Natural killer cell (primary cell): ENCODE measurements around the gene ARHGEF2. TPM values are rescaled to one million over a fixed set of nuclear protein-coding genes. Genes with fewer than 3 reads are reported as not detected.
A peak's percentile ranks its signal among the peaks of the same experiment; 100 is the strongest.

Source experiments
- ATAC-seq, 3 donors: fragments of 150-1000 bp in 2 of 3; fragments of 200-7000 bp in 1 of 3; cut with Tn5 transposase; 1 replicate in 1 of 3; 2 replicates in 2 of 3; pipeline ENCODE4 v1.10.0; 2021; ENCODE audit warnings: mild to moderate bottlenecking in 2 of 3, moderate library complexity in 2 of 3
- DNase-seq, 2 donors: peaks; one replicate each; pipeline versions ENCODE4 v3.0.0 to v3.0.0-alpha.2; 2013 to 2021; ENCODE audit warnings: mixed read lengths in 1 of 2
- H3K27ac ChIP-seq: one replicate; pipeline ENCODE4 v1.5.1; 2013; ENCODE audit warnings: mild to moderate bottlenecking, low read length
- H3K27me3 ChIP-seq: one replicate; pipeline ENCODE4 v1.6.1; 2013; ENCODE audit warnings: low read length; ENCODE audit not compliant: control insufficient read depth, insufficient read depth
- H3K36me3 ChIP-seq: one replicate; pipeline ENCODE4 v1.6.1; 2013; ENCODE audit warnings: low read length; ENCODE audit not compliant: control insufficient read depth, insufficient read depth
- H3K4me1 ChIP-seq: one replicate; pipeline ENCODE4 v1.6.1; 2013; ENCODE audit warnings: low read length; ENCODE audit not compliant: control insufficient read depth, insufficient read depth
- H3K4me3 ChIP-seq: one replicate; pipeline ENCODE4 v1.5.1; 2013; ENCODE audit warnings: low read length
- H3K9me3 ChIP-seq: one replicate; pipeline ENCODE4 v1.6.1; 2013; ENCODE audit warnings: low read length; ENCODE audit not compliant: control insufficient read depth, insufficient read depth
- H3K27ac Mint-ChIP-seq, 2 donors: one replicate each; pipeline ENCODE4 v1.8.0; 2022; ENCODE audit warnings: mild to moderate bottlenecking in 2 of 2, mixed read lengths in 2 of 2, moderate library complexity in 1 of 2
- H3K27me3 Mint-ChIP-seq, 2 donors: one replicate each; pipeline ENCODE4 v1.8.0; 2022; ENCODE audit warnings: low read depth in 2 of 2, mixed read lengths in 2 of 2
- H3K36me3 Mint-ChIP-seq: one replicate; pipeline ENCODE4 v1.8.0; 2022; ENCODE audit warnings: mixed read lengths
- H3K4me1 Mint-ChIP-seq, 2 donors: one replicate each; pipeline ENCODE4 v1.8.0; 2022; ENCODE audit warnings: mixed read lengths in 2 of 2
- H3K4me3 Mint-ChIP-seq: one replicate; pipeline ENCODE4 v1.8.0; 2022; ENCODE audit warnings: mild to moderate bottlenecking, moderate library complexity, mixed read lengths
- H3K9me3 Mint-ChIP-seq, 2 donors: one replicate each; pipeline ENCODE4 v1.8.0; 2022; ENCODE audit warnings: mixed read lengths in 2 of 2
- WGBS: methylation state at CpG from one replicate; pipeline ENCODE4 v1.1.7; 2013; ENCODE audit warnings: missing lambda C conversion rate; ENCODE audit not compliant: insufficient coverage; 5-methylcytosine and 5-hydroxymethylcytosine counted together
- intact Hi-C: fragments of 100-400 bp; cut with micrococcal nuclease; formaldehyde crosslinking; loops from one replicate; pipeline ENCODE4 v1.14.2; 2022
- total RNA-seq, 4 donors: library from RNA; stranded (reverse); fragments of 120-200 nt in 1 of 4; gene quantifications; one replicate each; pipeline versions ENCODE4 v1.2.3 to v1.2.4, GENCODE V29; 2013 to 2022
- TF ChIP-seq, protein P1 (sequence below): fragments of 200-600 bp; IDR thresholded peaks from one replicate; pipeline ENCODE4 v1.8.0; 2022; ENCODE audit warnings: antibody characterized with exemption

Gene ARHGEF2
- total RNA-seq, 3 donors from 2014 or later (not counting 1 experiment from before 2014, with no cell fraction given), result 143 to 200 (median 147) TPM

DNA sequence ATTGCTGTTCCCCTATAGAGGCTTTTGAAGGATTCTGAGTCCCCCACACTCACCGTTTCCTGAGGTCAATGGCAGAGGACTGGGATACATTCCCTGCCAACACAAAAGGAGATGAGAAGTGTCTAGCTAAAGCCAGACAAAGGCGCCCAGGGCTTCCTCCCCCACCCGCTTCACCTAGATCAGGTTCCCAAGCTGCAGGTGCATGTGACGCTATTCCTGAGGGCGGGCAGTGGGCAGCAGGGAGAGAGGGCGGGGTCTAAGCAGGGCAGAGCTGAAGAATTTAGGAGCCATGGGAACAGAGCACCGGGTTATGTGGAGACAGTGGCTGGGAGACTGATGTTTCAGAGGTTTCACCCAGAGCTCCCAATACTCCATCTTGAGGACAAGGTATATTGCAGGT, 6.0 kb upstream of the ARHGEF2 start:
- Mint-ChIP-seq H3K4me3 (no peak overlapping the region), H3K27me3 (no peaks in the 10 kb centered on the region), H3K9me3 (no peaks in the 10 kb centered on the region), H3K36me3 (no peaks in the 10 kb centered on the region), H3K4me1 (peaks cover 34 to 44% of the 10 kb centered on the region in 2 donors), H3K27ac (peak overlapping the region in 1 of 2 donors; percentile 30)
- H3K9me3 ChIP-seq, result no peaks in the 10 kb centered on the region
- H3K27ac ChIP-seq, result no peak overlapping the region
- WGBS, result 96% methylated on average over 7 of the region's 7 CpGs
- intact Hi-C loops, result no loop called here
- H3K4me1 ChIP-seq, result peaks cover 49% of the 10 kb centered on the region
- H3K36me3 ChIP-seq, result peaks cover 4% of the 10 kb centered on the region
- H3K27me3 ChIP-seq, result no peaks in the 10 kb centered on the region
- TF ChIP-seq, protein P1, sequence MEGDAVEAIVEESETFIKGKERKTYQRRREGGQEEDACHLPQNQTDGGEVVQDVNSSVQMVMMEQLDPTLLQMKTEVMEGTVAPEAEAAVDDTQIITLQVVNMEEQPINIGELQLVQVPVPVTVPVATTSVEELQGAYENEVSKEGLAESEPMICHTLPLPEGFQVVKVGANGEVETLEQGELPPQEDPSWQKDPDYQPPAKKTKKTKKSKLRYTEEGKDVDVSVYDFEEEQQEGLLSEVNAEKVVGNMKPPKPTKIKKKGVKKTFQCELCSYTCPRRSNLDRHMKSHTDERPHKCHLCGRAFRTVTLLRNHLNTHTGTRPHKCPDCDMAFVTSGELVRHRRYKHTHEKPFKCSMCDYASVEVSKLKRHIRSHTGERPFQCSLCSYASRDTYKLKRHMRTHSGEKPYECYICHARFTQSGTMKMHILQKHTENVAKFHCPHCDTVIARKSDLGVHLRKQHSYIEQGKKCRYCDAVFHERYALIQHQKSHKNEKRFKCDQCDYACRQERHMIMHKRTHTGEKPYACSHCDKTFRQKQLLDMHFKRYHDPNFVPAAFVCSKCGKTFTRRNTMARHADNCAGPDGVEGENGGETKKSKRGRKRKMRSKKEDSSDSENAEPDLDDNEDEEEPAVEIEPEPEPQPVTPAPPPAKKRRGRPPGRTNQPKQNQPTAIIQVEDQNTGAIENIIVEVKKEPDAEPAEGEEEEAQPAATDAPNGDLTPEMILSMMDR, result no peak
- DNase-seq (no peak), ATAC-seq (no peak)
- no peak overlapping the region for H3K4me3 ChIP-seq

DNA sequence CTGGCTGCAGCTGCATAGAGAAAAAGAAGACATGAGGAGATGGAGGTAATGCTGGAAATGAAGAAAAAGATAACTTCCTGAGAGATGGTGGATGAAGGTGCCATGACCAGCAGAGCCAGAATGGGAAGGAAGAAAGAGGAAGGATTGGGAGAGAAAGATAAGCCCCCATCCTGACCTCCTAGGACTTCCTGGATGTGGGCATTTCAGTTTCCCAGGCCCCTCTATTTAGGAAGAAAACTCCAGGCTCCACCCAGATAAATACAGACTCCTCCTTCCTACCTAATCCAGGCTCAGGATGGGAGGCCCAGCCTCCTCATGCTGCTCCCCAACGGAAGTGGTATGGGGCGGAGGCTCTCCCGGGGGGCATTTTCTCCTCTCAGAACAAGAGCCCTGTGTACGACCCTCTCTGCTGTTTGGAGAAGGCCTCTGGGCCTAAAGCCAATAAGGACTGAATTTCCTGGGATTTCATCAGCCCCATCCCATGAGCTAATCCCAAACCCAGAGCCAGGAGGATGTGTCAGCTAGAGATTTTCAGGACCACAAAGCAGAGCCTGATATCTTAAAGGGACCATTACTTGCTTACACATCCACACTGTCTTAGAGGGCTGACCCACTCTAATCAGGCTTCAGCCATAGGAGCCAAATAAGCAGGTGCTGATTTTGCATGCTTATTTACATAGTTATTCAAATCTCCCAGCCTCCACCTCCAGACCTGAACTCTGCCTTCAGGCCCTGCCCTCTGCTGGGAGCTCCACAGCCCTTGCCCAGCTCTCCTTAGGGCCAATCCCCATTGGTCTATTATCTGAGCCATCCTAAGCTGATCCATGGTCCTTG, 5.1 kb upstream of the ARHGEF2 start:
- peaks cover 31 to 42% of the 10 kb centered on the region in 2 donors for H3K4me1 Mint-ChIP-seq
- DNase-seq (peak in 1 of 2 donors; percentile 13), ATAC-seq (no peak)
- H3K27me3 Mint-ChIP-seq, result no peaks in the 10 kb centered on the region
- H3K27ac Mint-ChIP-seq, result peak overlapping the region; percentile 90 to 94
- no peaks in the 10 kb centered on the region for H3K9me3 Mint-ChIP-seq
- Histone ChIP-seq H3K4me3 (no peak overlapping the region), H3K27me3 (no peaks in the 10 kb centered on the region), H3K36me3 (peaks cover 4% of the 10 kb centered on the region), H3K9me3 (no peaks in the 10 kb centered on the region), H3K27ac (peak overlapping the region; percentile 39), H3K4me1 (peaks cover 49% of the 10 kb centered on the region)
- H3K36me3 Mint-ChIP-seq, result no peaks in the 10 kb centered on the region
- no peak overlapping the region for H3K4me3 Mint-ChIP-seq
- intact Hi-C loops, result no loop called here
- 48% methylated on average over 4 of the region's 4 CpGs for WGBS
- TF ChIP-seq, protein P1, result no peak

DNA sequence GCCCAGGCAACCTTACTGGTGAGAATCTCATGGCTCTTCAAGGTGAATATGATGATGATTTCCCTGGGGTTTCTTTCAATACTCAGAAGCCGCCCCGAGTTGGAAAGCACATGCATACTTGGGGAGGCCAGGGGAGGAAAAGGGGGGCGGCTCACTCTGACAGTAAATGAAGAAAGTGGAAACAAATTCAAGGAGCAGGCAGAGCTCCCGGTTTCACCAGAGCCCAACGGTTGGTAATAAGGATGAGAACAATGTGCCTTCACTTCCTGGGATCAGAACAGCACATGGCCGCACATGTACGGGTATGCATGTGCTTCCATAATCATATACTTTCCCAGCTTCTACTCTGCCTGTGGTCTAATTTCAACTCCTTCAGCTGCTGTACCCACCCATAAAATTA, 3.8 kb upstream of the ARHGEF2 start:
- Histone ChIP-seq H3K9me3 (no peaks in the 10 kb centered on the region), H3K27ac (peak overlapping the region; percentile 79), H3K27me3 (no peaks in the 10 kb centered on the region), H3K4me1 (peaks cover 51% of the 10 kb centered on the region), H3K36me3 (peaks cover 4% of the 10 kb centered on the region), H3K4me3 (no peak overlapping the region)
- Mint-ChIP-seq H3K4me3 (peak overlapping the region; percentile 13), H3K27ac (peak overlapping the region; percentile 90 to 94), H3K36me3 (no peaks in the 10 kb centered on the region), H3K4me1 (peaks cover 36 to 49% of the 10 kb centered on the region in 2 donors), H3K9me3 (no peaks in the 10 kb centered on the region), H3K27me3 (no peaks in the 10 kb centered on the region)
- TF ChIP-seq, protein P1, result no peak
- WGBS, result 79% methylated on average over 7 of the region's 7 CpGs
- DNase-seq, result no peak
- ATAC-seq, result no peak
- intact Hi-C loops, result no loop called here
